HEK293T (cell line): Measurements from ENCODE around the gene ASPM.

ENCODE experiments used
- ARNT ChIP-seq: fragments of 450-650 bp; IDR thresholded peaks from 2 replicates; pipeline ENCODE4 v1.6.1; 2017; ENCODE audit warnings: mild to moderate bottlenecking
- BHLHE40 ChIP-seq: fragments of 450-650 bp; IDR thresholded peaks from 2 replicates; pipeline ENCODE4 v1.6.1; 2016; ENCODE audit warnings: mild to moderate bottlenecking, moderate library complexity, borderline replicate concordance
- ELF4 ChIP-seq: fragments of 450-650 bp; IDR thresholded peaks from 2 replicates; pipeline ENCODE4 v1.6.1; 2017; ENCODE audit warnings: antibody characterized with exemption
- FOXA1 ChIP-seq: fragments of 450-650 bp; IDR thresholded peaks from 2 replicates; pipeline ENCODE4 v1.6.1; 2016; ENCODE audit warnings: mild to moderate bottlenecking
- FOXK2 ChIP-seq: fragments of 450-650 bp; IDR thresholded peaks from 2 replicates; pipeline ENCODE4 v1.6.1; 2016; ENCODE audit warnings: mild to moderate bottlenecking
- HDGF ChIP-seq: fragments of 450-650 bp; IDR thresholded peaks from 2 replicates; pipeline ENCODE4 v1.6.1; 2017; ENCODE audit warnings: antibody characterized with exemption, borderline replicate concordance
- LEF1 ChIP-seq: fragments of 450-650 bp; IDR thresholded peaks from 2 replicates; pipeline ENCODE4 v1.6.1; 2017; ENCODE audit warnings: mild to moderate bottlenecking, borderline replicate concordance
- NFRKB ChIP-seq: fragments of 450-650 bp; IDR thresholded peaks from 2 replicates; pipeline ENCODE4 v1.6.1; 2016; ENCODE audit warnings: mild to moderate bottlenecking, moderate library complexity
- SP1 ChIP-seq: fragments of 450-650 bp; IDR thresholded peaks from 2 replicates; pipeline ENCODE4 v1.6.1; 2017
- SUZ12 ChIP-seq: fragments of 450-650 bp; IDR thresholded peaks from 2 replicates; pipeline ENCODE4 v1.6.1; 2016; ENCODE audit warnings: mild to moderate bottlenecking
- TARDBP ChIP-seq: fragments of 450-650 bp; IDR thresholded peaks from 2 replicates; pipeline ENCODE4 v1.6.1; 2016
- ZNF384 ChIP-seq: fragments of 450-650 bp; IDR thresholded peaks from 2 replicates; pipeline ENCODE4 v1.6.1; 2016
- TF ChIP-seq, protein P1 (sequence below): fragments of 450-650 bp; IDR thresholded peaks from 2 replicates; pipeline ENCODE4 v1.6.1; 2016

DNA sequence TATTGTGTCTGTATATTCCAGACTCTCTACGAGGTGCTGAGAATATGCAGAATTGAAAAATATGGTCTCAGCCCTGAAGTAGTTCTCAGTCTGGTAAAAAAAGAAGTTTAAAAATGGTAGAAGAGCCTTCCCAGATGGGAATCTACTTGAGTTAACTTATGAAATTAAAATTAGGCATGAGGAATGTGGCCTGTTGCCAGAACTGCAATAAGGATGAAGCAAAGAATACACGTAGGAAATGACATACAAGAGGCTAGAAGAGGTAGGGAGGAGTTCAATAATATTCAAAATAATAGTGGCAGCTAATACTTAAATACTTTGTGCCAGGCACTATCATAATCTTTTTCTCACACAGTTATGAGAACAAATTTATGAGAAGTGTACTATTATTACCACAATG is 6.3 kb downstream of the ASPM start:
- TF ChIP-seq SUZ12 (no peak), FOXK2 (no peak), FOXA1 (no peak), BHLHE40 (no peak), SP1 (no peak), HDGF (no peak), ELF4 (no peak), TARDBP (no peak), ARNT (no peak), ZNF384 (no peak), NFRKB (no peak), LEF1 (no peak)
- TF ChIP-seq, protein P1, sequence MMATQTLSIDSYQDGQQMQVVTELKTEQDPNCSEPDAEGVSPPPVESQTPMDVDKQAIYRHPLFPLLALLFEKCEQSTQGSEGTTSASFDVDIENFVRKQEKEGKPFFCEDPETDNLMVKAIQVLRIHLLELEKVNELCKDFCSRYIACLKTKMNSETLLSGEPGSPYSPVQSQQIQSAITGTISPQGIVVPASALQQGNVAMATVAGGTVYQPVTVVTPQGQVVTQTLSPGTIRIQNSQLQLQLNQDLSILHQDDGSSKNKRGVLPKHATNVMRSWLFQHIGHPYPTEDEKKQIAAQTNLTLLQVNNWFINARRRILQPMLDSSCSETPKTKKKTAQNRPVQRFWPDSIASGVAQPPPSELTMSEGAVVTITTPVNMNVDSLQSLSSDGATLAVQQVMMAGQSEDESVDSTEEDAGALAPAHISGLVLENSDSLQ: no peak
